GM15510 (cell line): ENCODE measurements around the gene PDE11A.

Experiments used
- POLR2A ChIP-seq: IDR thresholded peaks from 3 replicates; pipeline ENCODE4 v1.6.1; 2011; ENCODE audit warnings: borderline replicate concordance; ENCODE audit not compliant: insufficient read length; ENCODE audit errors: extremely low read depth

The PDE11A gene

GRCh38 chr2:177616066-177616465 lies 456.5 kb downstream of the PDE11A start:
- no peak for TF ChIP-seq POLR2A

GRCh38 chr2:177612659-177613058 lies 459.9 kb downstream of the PDE11A start:
- no peak for TF ChIP-seq POLR2A

- TF ChIP-seq POLR2A, result no peak
These were observed 461.2 kb downstream of the PDE11A start for GRCh38 chr2:177611310-177611886.

- TF ChIP-seq POLR2A, result no peak
These were observed 461.8 kb downstream of the PDE11A start for GRCh38 chr2:177610813-177611212.

GRCh38 chr2:177606636-177607035 lies 465.9 kb downstream of the PDE11A start:
- no peak for TF ChIP-seq POLR2A

- no peak for TF ChIP-seq POLR2A
These were observed 468.1 kb downstream of the PDE11A start for GRCh38 chr2:177604271-177605065.

- no peak for TF ChIP-seq POLR2A
These were observed 468.8 kb downstream of the PDE11A start for GRCh38 chr2:177603768-177604167.

- no peak for TF ChIP-seq POLR2A
These were observed 469.4 kb downstream of the PDE11A start for GRCh38 chr2:177603181-177603580.

- TF ChIP-seq POLR2A, result no peak
These were observed 469.9 kb downstream of the PDE11A start for GRCh38 chr2:177602611-177603164.

- TF ChIP-seq POLR2A, result no peak
These were observed 471.7 kb downstream of the PDE11A start for GRCh38 chr2:177600917-177601316.

GRCh38 chr2:177599956-177600355 lies 472.6 kb downstream of the PDE11A start:
- no peak for TF ChIP-seq POLR2A

- TF ChIP-seq POLR2A, result no peak
These were observed 473.4 kb downstream of the PDE11A start for GRCh38 chr2:177599139-177599688.

GRCh38 chr2:177598326-177599138 lies 474.0 kb downstream of the PDE11A start:
- no peak for TF ChIP-seq POLR2A

GRCh38 chr2:177597759-177598158 lies 474.8 kb downstream of the PDE11A start:
- no peak for TF ChIP-seq POLR2A

GRCh38 chr2:177596866-177597265 lies 475.7 kb downstream of the PDE11A start:
- no peak for TF ChIP-seq POLR2A

- TF ChIP-seq POLR2A, result no peak
These were observed 477.3 kb downstream of the PDE11A start for GRCh38 chr2:177595126-177595845.
